ENCODE measurements around the gene LONP2.
A peak's percentile ranks its signal among the peaks of the same experiment; 100 is the strongest.

LONP2 gene, protein sequence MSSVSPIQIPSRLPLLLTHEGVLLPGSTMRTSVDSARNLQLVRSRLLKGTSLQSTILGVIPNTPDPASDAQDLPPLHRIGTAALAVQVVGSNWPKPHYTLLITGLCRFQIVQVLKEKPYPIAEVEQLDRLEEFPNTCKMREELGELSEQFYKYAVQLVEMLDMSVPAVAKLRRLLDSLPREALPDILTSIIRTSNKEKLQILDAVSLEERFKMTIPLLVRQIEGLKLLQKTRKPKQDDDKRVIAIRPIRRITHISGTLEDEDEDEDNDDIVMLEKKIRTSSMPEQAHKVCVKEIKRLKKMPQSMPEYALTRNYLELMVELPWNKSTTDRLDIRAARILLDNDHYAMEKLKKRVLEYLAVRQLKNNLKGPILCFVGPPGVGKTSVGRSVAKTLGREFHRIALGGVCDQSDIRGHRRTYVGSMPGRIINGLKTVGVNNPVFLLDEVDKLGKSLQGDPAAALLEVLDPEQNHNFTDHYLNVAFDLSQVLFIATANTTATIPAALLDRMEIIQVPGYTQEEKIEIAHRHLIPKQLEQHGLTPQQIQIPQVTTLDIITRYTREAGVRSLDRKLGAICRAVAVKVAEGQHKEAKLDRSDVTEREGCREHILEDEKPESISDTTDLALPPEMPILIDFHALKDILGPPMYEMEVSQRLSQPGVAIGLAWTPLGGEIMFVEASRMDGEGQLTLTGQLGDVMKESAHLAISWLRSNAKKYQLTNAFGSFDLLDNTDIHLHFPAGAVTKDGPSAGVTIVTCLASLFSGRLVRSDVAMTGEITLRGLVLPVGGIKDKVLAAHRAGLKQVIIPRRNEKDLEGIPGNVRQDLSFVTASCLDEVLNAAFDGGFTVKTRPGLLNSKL

DNA sequence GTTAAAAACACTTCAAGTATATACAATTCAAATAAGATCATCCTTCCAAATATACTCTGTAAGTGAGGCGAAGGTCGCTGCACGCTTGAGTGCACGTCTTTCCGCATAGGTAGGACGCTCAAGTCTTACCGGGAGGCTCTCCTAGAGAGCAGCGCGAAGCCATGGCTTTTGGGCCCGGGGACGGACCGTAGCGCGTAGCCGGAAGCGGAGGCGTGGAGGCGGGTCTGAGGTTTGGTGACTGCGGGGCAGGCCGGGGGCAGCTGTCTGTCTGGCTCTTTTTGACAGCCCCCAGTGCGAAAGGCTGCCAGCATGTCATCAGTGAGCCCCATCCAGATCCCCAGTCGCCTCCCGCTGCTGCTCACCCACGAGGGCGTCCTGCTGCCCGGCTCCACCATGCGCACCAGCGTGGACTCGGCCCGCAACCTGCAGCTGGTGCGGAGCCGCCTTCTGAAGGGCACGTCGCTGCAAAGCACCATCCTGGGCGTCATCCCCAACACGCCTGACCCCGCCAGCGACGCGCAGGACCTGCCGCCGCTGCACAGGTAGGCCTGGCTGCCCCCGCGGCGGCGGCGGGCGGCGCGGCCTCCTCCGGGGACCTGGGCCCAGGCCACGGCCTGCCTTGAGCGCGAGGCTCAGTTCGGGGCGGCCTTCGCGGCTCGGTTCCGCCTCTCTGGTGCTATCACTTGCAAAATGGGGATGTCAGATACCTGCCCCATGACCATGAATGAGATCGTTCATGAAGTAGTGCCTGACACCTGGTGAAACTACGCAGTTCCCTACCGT, at the start of gene LONP2:
LONP2 (plus strand) TSS at position 221 of the 783 bp plus-strand sequence; CDS start at position 310, 89 bp downstream.
- peak; percentile 93 for DNase-seq (ENCODE audit: low spot score)

DNA sequence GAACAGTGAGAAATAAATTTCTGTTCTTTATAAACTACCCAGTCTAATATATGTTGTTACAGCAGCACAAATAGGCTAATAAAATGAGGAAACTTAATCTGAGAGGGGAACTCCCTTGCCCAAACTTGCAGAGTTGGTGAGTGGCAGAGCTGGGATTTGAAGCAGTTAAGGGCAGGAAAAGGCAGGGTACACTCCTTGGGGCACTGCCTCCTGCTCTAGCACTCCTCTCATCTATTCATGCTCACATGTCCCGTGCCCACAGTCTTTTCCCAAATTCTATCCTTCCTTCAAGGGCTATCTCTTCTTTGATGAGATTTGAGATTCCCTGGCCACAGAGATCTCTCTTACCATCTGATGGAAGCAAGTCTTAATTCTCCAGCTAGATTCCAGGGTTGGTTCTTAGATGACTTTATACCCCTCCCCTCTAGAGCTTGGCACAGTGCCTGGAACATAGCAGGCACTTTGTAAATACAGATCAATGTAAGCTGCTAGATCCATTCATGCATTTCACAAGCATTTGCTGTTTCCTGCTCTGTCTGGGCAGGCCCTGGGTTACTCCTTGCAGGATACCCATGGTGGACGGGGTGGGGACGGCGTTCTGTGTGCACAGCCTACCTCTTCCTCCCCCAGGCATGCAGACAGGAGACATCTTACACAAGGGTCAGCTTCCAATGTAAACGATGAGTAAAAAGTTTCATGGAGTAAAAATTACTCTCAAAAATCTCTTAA, 49.1 kb upstream of the LONP2 start:
- no peak for DNase-seq (ENCODE audit: low spot score)

DNA sequence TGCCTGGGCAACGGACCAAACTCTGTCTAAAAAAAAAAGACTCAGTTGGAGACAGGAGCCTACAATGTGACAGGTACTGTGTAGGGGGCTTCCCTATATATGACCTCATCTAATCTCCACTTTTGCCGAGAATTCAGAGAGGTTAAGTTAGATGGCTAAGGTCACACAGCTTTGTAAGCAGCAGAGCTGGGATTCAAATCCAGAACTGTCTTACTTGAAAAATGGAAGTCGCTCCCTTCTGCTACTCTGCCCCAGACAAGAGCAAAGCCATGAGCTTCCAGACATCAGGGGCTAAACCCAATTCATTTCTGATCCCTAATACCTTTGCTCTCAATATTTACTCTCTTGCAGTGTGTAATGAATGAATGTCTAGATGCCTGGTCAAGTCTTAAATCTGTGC, 46.8 kb upstream of the LONP2 start:
- DNase-seq (ENCODE audit: low spot score) = no peak

DNA sequence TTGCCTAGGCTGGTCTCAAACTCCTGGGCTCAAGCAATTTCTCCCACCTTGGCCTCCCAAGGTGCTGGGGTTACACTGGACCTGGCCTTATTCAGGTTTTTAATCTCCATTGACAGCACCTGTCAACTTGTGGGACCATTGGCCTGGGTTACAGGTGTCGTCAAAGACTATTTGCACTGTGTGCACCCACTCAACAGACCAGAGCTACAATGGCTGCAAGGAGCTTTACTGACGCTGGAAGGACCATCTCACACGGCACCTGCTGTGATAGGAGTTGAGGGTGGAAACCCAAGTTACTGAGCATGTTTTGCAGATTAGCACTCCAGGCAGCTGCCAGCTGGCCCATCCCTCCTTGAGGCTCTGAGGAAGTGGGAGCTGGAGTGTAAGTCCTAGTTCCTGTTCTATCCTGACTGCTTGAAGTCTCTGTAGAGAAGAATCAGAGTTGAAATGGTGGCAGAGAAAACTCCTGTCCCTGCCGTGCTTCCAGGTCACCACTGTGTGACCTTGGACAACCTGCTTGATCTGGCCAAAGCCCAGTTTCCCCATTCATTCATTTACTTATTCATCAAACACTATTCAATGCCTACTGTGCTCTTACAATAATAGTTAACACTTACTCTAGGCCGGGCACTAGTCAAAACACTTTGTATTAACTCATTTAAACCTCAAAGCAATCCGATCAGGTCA, 42.4 kb upstream of the LONP2 start:
- DNase-seq (ENCODE audit: low spot score) = no peak

DNA sequence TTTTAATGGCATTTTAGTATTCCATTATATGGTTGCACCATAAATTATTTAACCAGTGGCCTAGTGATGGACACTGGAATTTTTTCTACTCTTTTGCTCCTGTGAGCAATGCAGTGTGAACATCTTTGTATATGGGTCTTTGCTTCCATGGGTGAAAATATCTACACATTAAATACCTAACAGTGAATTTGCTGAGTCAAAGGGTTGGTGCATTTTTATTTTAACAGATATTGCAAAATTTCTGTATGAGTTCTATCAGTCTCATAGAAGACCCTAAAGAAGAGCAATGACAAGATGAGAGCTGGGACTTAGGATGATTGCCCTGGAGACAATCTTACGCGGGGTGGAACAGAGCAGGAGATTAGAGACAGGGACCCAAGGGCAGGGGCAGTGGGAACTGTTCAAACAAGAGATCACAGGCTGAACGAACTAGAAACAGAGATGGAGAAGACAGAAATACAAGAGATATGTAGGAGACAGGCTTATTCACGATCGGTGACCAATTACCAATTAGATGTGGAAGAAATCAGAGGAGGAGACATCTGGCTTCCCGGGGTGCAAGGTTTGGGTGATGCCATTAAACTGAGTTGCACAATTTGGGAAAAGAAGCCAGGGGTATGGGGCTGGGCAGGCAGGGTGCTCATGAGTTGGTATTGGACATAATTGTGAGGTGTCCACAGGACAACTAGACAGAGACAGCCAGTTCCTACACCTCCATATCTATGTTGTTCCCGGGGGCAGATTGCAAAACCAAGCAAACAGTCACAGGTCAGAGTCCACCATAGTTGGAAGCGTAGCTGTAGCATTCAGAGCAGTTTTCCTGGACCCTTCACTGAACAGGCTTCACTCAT, 39.9 kb upstream of the LONP2 start:
- DNase-seq (ENCODE audit: low spot score) = no peak

DNA sequence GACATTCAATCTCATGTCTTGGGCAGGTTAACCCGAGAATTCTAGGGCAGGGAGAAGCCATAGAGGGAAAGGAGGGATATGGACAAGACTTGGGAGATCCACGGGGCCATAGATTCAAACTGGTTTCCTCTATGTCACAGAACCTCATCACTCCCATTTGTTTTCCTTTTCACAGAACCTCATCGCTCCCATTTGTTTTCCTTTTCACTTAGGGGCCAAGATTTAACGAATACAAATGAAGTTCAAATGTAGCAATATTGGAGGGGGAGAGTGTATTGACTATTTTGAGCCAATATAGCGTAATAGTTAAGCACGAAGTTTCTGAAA, 39.3 kb upstream of the LONP2 start:
- DNase-seq (ENCODE audit: low spot score) = no peak

DNA sequence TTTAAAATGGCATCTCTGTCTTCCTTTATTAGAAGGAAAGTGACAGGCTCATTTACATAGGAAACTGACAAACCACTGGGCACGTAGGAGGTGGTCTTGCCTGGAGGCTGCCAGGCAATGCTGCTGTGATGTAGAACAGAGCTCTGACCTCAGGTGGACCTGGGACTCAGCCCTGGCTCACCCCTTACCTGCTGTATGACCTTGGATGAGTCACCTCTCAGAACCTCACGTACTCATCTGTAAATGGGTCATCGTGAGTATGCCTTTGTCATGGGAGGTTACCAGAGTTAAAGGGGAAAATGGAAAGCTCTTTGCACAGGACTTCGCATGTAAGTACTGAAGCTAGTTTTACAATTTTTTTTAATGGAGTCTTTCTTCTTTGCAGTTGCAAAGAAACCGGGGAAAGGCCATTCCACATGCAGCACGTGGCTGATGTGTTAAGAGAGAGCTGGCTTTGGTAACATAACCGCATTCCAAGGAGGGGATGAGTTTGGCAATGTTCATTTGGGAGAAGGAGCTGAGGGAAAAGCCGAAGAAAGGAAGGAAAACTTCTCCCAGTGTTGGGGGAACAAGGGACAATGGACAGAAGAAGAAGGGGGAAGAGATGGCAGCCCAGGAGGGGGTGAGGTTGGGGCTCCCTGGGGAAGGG, 37.4 kb upstream of the LONP2 start:
- DNase-seq (ENCODE audit: low spot score) = no peak

DNA sequence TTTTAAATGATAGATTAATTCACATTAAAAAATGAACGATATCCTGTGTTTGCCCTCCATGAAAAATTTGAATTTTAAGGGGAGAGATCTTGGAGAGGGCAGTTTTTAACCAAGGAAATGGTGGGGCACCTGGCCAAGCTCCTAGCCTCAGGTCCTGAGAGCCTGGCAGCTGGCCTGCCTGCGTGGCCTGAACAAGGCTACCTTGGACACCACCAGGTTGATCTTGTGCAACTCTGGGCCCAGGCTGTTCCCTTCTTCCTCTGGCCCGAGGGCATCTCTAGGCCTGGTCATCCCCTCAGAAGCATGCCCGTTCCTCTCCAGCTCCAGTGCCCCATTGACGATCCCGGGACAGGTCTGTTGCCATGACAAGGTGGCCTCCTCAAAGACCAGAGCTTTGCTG, 33.4 kb upstream of the LONP2 start:
- DNase-seq (ENCODE audit: low spot score) = no peak

DNA sequence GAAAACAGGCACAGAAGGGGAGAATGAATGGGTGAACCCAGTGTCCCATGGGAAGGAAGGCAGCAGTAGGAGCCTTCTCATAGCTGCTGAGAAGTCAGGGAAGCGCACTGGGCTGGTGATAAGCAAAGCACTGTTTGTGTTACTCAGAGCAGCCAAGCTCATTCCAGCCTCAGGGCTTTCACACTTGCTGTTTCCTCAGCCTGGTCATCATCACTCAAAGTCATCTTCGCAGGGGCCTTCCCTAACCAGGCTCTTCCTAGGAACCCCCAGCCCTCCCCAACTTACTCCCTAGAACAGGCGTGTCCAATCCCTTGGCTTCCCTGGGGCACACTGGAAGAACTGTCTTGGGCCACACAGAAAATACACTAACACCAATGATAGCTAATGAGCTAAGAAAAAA, 32.1 kb upstream of the LONP2 start:
- no peak for DNase-seq (ENCODE audit: low spot score)

DNA sequence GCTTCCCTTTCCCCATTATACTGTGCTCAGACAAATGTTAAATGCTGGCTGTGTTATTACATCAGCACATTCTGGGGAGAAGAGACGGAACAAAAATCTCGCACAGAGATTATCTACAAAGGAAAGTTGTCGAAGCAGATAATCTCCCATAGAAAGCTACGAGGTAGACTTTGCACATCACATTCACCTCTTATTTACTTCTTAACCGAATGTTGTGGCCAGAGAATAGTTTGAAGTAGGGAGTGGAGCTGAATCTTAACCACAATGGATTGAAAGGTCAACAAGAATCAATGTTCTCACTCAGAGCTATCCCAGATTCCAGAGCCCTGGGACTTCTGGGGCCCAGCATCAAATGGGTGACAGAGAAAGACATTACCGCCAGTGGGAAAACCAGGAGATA, 28.4 kb upstream of the LONP2 start:
- DNase-seq (ENCODE audit: low spot score) = no peak

DNA sequence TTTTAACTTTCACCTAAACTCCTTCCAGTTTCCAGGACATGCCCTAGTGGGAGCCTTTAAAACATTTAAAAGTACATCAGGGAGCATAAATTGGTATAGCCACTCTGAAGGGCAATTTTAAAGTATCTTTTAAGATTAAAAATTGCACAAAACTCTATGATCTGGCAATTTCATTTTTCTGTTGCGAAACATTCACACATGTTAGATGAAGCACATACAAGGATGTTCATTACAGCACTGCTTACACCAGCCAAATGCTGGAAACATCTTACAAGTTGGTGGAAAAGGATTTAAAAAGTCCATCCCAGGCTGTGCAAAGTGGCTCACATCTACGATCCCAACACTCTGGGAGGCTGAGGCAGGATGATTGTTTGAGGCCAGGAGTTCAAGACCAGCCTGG, 26.4 kb upstream of the LONP2 start:
- DNase-seq (ENCODE audit: low spot score) = no peak

DNA sequence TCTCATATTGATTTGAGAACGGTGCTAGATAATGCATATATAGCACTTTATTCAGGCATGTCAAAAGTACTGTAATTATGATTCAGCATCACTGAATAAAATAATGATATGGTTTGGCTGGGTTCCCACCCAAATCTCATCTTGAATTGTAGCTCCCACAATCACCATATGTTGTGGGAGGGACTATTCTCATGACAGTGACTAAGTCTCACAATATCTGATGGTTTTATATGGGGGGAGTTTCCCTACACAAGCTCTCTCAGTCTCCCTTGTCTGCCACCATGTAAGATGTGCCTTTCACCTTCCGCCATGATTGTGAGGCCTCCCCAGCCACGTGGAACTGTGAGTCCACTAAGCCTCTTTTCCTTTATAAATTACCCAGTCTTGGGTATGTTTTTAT, 25.6 kb upstream of the LONP2 start:
- DNase-seq (ENCODE audit: low spot score) = no peak

DNA sequence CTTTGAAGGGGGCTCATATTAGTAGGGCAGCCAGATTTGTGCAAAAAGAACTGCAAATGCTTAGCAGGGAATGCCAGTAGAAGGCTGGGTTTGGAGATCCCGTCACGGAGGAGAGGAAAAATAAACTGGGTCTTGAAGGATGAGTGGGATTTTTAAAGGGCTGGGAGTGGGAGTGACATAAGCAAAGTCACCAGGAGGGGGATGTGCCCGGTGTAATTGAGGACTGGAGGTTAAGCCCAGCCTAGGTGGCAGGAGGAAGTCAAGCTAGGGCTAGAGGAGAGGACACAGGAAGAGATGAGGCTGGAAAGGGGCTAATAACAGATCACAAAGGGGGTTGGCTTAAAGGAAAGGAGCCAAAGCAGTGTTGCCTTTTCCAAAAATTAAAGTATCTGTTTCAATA, 23.2 kb upstream of the LONP2 start:
- DNase-seq (ENCODE audit: low spot score) = no peak

DNA sequence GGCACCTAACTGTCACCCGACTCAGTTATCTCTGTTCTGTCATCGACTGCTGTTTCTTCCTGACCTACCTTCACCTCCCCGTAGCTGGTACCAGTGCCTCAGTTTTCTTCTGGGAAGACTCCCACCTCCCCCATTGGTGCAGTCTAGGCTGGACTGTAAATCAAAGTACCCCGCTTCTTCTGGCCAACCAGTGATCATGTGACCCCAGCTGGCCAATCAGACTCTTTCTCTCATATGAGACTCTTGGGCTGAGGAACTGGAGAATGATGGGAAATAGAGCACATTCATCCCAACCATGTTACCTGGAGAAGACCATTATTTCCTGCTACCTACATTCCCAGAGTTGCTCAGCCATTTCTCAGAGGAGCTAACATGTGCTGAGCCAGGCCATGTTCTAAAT, 20.6 kb upstream of the LONP2 start:
- no peak for DNase-seq (ENCODE audit: low spot score)

DNA sequence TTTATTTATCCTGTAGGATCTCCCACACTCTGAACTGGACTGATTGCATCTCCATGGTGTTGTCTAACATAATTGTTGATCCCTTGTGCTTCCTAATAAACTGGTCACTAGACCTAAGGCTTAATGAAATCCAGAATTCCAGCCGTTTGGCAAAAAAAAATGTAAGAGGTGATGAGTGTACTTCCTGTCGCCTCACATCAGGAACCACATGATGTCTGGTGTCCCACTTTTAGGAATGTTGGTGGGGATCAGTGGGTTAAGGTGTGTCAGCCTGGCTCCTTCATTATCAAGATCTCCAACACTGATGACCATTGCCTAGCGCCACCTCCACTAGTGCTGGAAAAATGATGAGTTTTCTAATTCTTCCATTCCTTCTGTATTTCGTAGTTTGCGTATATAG, 18.6 kb upstream of the LONP2 start:
- DNase-seq (ENCODE audit: low spot score) = no peak

DNA sequence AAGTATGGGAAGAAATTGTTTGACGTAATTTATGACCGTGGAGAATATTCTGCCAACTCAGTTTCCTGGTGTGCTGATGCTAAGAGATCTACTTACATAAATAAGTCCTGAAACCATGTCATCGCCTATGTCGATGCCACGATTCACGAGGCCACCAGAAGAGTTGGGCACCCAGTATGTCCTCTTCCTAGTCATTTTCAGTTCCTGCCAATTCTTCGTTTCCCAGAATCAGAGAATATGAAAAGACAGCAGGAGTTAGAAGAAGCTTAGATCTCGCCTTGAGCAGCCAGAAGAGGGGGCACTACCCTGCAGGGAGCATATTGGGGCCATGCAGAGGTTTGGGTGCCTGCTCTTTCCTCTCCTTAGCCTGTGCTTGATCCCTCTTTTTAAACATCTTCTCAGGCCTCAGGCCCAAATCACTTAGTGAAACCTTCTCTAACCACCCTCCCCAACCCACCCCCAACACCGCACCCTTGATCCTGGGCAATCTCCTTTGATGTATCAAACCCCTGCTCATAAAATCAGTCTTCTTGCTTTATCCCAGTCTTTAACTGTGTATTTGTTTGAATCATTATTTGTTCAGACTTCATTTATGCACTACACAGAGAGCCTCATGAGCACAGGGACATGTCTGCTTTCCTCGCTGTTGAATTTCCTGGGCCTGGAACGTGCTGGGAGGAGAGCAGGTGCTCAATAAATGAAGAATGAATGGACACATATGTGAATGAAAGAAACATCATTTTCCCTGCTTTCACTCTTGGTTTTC, 12.2 kb upstream of the LONP2 start:
- no peak for DNase-seq (ENCODE audit: low spot score)

DNA sequence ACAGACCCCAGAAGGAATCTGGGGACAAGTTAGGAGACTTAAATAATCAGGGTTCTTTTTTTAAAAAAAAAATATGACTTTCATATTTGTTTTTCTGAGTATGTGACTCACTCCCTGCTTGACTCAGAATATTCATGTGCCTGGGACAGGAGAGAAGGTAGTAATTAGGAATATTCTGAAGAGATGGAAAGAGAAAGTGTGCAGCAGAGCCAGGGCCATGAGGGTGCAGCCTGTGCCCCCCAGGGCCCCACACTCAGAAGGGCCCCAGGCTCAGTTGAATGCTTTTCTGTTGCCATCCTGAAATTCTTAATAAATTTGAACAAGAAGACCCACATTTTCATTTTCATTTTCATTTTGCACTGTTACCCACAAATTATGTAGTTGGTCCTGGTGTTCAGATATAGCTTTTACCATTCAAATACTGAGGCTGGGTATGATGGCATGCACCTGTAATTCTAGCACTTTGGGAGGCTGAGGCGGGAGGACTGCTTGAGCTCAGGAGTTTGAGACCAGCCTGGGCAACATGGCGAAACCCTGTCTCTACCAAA, 11.5 kb upstream of the LONP2 start:
- DNase-seq (ENCODE audit: low spot score) = no peak

DNA sequence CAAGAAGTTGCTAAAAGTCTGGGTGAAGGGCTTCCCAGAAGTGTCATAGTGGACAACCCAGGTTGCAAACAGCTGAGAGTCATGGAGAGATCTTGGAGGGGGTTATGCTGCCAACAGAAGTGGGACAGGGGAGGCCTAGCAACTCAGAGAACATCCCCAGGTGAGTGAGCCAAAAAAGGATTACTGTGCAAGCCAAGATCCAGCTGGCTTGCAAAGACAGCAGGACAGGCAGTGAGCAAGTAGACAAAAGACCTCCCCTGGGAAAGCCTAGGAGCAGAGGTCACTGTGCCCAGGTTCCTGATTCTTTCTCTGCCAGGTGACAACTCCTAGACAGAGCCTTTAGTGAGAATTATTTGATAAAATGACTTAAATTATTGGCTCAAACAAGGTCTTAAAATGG, 9.5 kb upstream of the LONP2 start:
- no peak for DNase-seq (ENCODE audit: low spot score)

DNA sequence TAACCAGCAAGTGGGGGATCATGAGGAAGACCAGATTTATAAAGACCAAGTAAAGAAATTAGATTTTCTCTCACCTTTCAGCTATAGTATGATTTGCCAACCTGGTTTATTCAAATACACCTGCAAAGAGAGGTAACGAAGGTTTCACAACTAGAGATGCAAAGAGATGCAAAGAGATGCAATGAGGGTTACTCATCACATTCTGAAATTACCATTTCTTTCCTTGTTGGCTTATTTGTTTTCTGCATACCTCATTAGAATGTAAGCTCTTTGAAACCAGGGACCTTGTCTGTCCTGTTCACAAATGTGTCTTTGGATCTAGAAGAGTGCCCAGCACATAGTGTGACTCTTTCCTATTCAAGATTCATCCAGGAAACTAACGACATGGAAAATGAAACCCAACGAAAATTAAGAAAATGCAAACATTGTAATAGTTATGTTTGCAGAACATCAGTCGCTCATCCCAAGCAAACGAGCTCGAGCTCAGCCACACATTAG, 9.0 kb upstream of the LONP2 start:
- no peak for DNase-seq (ENCODE audit: low spot score)
